NCI-H2107 treated with DMSO at 0.1 percent for 48 hours (cell line): ENCODE data around the gene ANKZF1.
"Not testable (repeated sequence)": the region's sequence is repeated elsewhere in the genome, so short reads cannot be mapped to it uniquely, and the experiment has no call there.

Source experiments
- DNase-seq: peaks from one replicate; lab custom pipeline; 2025; ENCODE audit not compliant: unreplicated experiment; lab: John Stamatoyannopoulos, UW

Gene ANKZF1

GRCh38 chr2:219252900-219253752 lies 23.5 kb downstream of the ANKZF1 start, which contains the start of gene TUBA4B:
TUBA4B (plus strand) TSS chr2:219253243; CDS start chr2:219253408, 165 bp downstream.
- no peak for DNase-seq

GRCh38 chr2:219253753-219254589 lies 24.4 kb downstream of the ANKZF1 start, which contains the start of gene TUBA4A:
TUBA4A (minus strand) TSS chr2:219253918; CDS start chr2:219253858, 60 bp downstream.
- DNase-seq: peak; percentile 9

DNA sequence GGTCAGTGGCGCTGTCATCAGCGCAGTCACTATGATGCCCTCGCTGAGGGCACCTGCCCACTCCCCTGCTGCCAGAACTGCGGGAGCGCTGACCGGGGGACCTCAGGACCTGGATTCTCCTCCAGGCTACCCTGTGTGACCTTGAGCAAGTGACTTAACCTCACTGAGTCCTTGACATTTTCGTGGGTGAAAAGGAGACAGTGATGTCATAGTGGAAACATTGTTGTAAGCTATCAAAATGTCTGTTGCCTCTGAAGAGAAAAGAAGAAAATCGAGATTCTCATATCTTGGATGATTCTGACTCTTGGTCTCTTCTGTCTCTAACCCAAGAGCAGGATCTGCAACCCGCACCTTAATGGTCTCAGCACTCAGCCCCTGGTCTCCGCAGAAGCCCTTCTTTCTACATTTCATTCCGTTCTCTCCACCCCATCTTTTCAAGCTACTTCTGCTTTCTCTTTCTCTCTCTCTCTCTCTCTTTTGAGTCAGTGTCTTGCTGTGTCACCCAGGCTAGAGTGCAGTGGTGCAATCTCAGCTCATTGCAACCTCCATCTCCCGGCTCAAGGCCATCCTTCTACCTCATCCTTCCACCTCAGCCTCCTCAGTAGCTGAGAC lies 25.1 kb downstream of the ANKZF1 start:
- no peak for DNase-seq

DNA sequence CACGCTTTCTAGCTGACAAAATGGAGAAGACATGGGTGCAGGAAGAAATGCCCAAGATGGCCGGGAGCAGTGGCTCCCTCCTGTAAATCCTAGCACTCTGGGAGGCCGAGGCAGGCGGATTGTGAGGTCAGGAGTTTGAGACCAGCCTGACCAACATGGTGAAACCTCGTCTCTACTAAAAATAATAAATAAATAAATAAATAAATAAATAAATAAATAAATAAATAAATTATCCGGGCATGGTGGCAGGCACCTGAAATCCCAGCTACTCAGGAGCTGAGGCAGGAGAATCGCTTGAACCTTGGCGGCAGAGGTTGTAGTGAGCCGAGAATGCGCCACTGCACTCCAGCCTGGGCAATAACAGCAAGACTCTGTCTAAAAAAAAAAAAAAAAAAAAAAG lies 29.3 kb downstream of the ANKZF1 start:
- DNase-seq: not testable (repeated sequence)

- no peak for DNase-seq
Measured at GRCh38 chr2:219261024-219261855, 31.6 kb downstream of the ANKZF1 start.

- DNase-seq: no peak
Measured at GRCh38 chr2:219266232-219266631, 36.6 kb downstream of the ANKZF1 start.

- DNase-seq: no peak
Measured at GRCh38 chr2:219266886-219267285, 37.3 kb downstream of the ANKZF1 start.

- DNase-seq: no peak
Measured at GRCh38 chr2:219268294-219268693, 38.7 kb downstream of the ANKZF1 start.

DNA sequence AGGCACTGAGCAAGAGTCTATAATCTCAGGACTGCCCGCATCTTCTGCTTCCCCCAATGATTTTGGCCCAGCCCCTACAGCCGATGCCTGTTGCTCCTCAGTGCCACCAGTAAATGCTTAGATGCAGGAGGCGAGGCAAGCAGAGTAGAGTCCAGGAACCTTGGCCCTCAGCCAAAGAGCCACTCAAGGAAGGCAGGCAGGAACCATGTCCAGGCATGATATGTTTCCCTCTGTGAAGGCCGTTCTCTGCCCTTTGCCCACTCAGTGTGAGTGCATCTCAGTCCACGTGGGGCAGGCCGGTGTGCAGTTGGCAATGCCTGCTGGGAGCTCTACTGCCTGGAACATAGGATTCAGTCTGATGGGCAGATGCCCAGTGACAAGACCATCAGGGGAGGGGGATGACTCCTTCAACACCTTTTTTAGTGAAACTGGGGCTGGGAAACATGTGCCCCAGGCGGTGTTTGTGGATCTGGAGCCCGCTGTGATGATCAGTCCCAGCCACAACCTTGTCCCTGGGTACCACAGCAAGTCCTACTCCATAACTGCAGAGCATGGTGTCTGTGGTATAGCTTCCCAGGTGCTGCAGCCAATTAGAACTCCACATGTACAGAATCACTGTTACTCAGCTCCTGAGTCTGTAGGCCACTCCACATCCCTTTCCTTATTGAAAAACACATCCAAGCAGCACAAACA lies 39.9 kb downstream of the ANKZF1 start:
- no peak for DNase-seq

DNA sequence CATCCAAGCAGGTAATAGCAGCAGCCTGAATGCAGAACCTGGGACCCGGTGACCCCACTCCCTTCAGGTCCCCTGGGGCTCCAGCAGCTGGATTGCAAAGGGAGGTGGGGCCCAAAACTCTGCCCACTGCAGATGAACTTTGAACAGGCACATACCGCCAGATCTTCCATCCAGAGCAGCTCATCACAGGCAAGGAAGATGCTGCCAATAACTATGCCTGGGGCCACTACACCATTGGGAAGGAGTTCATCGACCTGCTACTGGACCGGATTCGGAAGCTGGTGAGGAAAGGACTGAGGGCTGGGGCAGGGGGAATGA lies 40.4 kb downstream of the ANKZF1 start:
- DNase-seq: no peak

DNA sequence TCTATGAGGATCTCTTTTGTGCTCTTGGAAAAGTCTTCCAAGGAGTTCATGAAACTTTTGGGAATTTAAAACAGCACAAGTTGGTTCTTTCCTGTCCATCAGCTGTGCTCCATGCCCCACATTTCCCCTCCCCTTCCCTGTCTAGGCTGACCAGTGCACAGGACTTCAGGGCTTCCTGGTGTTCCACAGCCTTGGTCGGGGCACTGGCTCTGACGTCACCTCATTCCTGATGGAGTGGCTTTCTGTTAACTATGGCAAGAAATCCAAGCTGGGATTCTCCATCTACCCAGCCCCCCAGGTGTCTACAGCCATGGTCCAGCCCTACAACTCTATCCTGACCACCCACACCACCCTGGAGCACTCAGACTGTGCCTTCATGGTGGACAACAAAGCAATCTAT lies 41.4 kb downstream of the ANKZF1 start:
- DNase-seq: no peak

DNA sequence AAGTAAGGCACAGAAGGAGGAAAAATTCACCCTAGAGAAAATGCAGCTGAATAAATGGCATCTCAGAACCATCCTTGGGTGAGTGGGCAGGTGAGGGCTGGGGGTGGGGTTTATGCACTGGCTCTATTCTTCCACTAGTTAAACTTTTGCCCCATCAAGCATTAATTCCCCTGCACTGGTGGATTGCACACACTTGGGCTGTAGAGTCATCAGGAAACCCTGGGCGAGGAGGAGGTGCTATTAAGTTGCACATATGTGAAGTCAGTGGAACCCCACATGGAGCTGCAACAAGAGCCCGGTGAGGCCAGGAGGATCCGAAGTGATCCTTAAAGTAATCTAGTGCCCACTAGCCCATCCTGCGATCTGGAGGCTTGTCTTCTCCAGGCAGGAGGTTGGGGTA lies 42.8 kb downstream of the ANKZF1 start:
- no peak for DNase-seq

DNA sequence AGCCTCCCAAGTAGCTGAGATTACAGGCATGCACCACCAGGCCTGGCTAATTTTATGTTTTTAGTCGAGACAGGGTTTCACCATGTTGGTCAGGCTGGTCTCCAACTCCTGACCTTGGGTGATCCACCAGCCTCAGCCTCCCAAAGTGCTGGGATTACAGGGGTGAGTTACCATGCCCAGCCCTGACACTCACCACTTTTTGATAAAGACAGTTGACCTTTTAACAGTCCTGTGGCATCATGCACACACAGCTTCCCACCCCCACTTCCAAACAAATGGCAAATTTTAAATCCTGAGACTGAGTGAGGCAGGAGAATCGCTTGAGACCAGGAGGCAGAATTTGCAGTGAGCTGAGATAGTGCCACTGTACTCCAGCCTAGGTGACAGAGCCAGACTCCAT lies 43.4 kb downstream of the ANKZF1 start:
- no peak for DNase-seq

- no peak for DNase-seq
Measured at GRCh38 chr2:219273937-219274336, 44.3 kb downstream of the ANKZF1 start.

- no peak for DNase-seq
Measured at GRCh38 chr2:219274361-219274921, 44.8 kb downstream of the ANKZF1 start.

DNA sequence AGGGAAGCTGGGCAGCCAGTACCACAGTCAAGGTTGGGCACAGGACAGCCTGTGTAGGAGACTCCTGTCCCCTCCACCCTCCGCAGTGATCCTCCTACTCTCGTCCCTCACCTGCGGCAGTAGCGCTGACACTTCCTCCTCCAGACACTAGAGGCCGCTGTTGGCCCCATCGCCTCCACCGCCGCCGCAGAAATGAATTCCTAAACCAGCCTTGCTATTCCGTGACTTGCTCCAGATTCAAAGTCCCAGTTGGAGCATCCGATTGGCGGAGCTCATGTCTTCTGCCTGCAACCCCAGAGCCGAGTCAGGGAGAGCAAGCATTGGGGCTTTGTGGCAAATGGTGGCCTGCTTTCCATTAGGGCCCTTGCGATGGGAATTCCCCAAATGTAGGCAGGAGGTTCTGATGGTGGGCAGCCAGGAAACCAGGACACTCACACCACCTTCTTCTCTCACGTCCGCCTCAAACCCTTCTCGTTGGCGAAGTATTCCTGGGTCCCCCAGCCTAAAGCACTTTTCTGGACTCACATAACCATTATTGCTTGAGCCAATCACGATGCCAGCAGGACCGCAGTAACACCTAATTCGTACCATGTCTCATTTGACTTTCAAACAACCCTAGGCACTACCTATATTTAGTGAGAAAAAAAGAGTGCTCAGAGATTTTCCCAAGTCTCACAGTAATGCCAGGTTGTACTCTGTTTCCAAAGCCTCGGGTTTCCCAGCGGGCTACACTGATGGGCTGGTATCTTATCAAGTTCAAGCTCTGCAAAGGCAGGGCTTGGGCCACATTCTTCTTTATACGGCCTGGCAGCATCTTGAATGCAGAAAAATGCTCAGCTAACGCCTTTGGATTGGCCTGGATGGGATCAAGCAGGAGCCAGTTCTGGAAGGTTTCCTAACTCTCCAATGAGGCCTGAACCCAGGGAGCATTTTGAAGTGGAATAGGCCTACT lies 48.4 kb downstream of the ANKZF1 start:
- peak; percentile 69 for DNase-seq

DNA sequence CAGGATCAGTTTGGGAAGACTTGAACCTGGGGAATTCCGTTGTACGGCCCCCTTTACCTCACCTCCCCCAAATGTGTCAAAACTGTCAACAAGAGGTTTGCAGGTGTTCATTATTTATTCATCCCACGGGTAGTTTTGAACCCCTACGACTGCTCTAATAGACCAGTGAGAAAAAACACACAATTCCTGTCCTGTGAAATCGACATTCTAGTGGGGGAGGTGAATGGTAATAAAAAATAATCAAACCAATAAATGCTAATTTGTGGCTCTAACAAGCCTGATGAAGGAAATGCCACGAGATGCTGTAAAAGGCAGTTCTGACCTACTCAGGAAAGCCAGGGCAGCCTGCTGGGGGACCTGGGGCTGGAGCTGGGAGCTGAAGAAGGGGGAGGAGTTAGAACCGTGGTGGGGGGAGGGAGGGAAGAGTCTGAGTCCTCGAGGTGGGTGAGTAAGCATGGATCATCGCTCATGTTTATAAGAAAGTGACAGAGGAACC lies 49.1 kb downstream of the ANKZF1 start:
- DNase-seq: no peak

- DNase-seq: peak; percentile 82
Measured at GRCh38 chr2:219279151-219279915, 49.7 kb downstream of the ANKZF1 start, which contains the start of gene DNAJB2. DNAJB2 (plus strand) TSS chr2:219279366; CDS start chr2:219279834, 468 bp downstream.
